Breast epithelium (tissue), 3 donors: ENCODE data around the gene NMRK2.

Experiments used
- CTCF ChIP-seq, 3 donors: fragments of 450-650 bp; IDR thresholded peaks; one replicate each; pipeline ENCODE4 v1.5.1; 2016 to 2017; ENCODE audit warnings: antibody characterized with exemption in 3 of 3, mild to moderate bottlenecking in 3 of 3, moderate library complexity in 3 of 3
- POLR2A ChIP-seq: fragments of 450-650 bp; IDR thresholded peaks from one replicate; pipeline ENCODE4 v1.6.1; 2016; ENCODE audit warnings: antibody characterized with exemption, mild to moderate bottlenecking, moderate library complexity
- POLR2AphosphoS5 ChIP-seq, 3 donors: sonication (generic); formaldehyde crosslinking; IDR thresholded peaks; one replicate each; pipeline ENCODE4 v1.6.1; 2017; ENCODE audit warnings: antibody characterized with exemption in 3 of 3

- TF ChIP-seq CTCF (IDR thresholded peaks at IDR 0.05): no peak
- no peak for TF ChIP-seq POLR2A
- no peak for TF ChIP-seq POLR2AphosphoS5 (IDR thresholded peaks at IDR 0.05)
Observed at GRCh38 chr19:3978145-3978544, 45.3 kb downstream of the NMRK2 start.
